KMS-11 (cell line): ENCODE results near the gene PGM1.

ENCODE experiments used
- H2AFZ ChIP-seq: fragments of 200-600 bp; sonication (generic); 2 replicates; pipeline ENCODE4 v1.6.1; 2016; ENCODE audit warnings: antibody characterized with exemption, mixed run types, low read depth
- H3K27ac ChIP-seq: fragments of 200-600 bp; sonication (generic); 2 replicates; pipeline ENCODE4 v1.6.1; 2016; ENCODE audit warnings: mild to moderate bottlenecking, mixed run types
- H3K27me3 ChIP-seq: fragments of 200-600 bp; sonication (generic); 2 replicates; pipeline ENCODE4 v1.6.1; 2017; ENCODE audit warnings: mild to moderate bottlenecking, low read depth, mixed run types, moderate library complexity; ENCODE audit not compliant: insufficient read depth
- H3K36me3 ChIP-seq: fragments of 200-600 bp; sonication (generic); 2 replicates; pipeline ENCODE4 v1.6.1; 2017; ENCODE audit warnings: mild to moderate bottlenecking, mixed run types; ENCODE audit not compliant: insufficient read depth
- H3K4me1 ChIP-seq: fragments of 200-600 bp; sonication (generic); 2 replicates; pipeline ENCODE4 v1.6.1; 2016; ENCODE audit warnings: mild to moderate bottlenecking, low read depth, mixed run types; ENCODE audit not compliant: poor library complexity, severe bottlenecking
- H3K4me2 ChIP-seq: fragments of 200-600 bp; sonication (generic); 2 replicates; pipeline ENCODE4 v1.7.0; 2016; ENCODE audit warnings: mild to moderate bottlenecking, mixed run types
- H3K4me3 ChIP-seq: fragments of 200-600 bp; sonication (generic); IDR thresholded peaks from 2 replicates; pipeline ENCODE4 v1.6.1; 2017; ENCODE audit warnings: low read depth, low read length, mixed read lengths; ENCODE audit not compliant: insufficient read depth
- H3K79me2 ChIP-seq: fragments of 200-600 bp; sonication (generic); 2 replicates; pipeline ENCODE4 v1.6.1; 2016; ENCODE audit warnings: low read depth, mixed run types; ENCODE audit not compliant: insufficient read depth
- H3K9ac ChIP-seq: fragments of 200-600 bp; sonication (generic); 2 replicates; pipeline ENCODE4 v1.6.1; 2016; ENCODE audit warnings: mild to moderate bottlenecking, mixed run types
- H4K20me1 ChIP-seq: fragments of 200-600 bp; sonication (generic); 2 replicates; pipeline ENCODE4 v1.6.1; 2016; ENCODE audit warnings: mild to moderate bottlenecking, mixed run types; ENCODE audit not compliant: insufficient read depth
- TF ChIP-seq, protein P1 (sequence below): fragments of 200-600 bp; sonication (generic); conservative IDR thresholded peaks from 2 replicates; pipeline ENCODE4 v1.6.1; 2017; ENCODE audit warnings: low read depth, mild to moderate bottlenecking, antibody characterized with exemption, low read length, moderate library complexity, mixed read lengths

The PGM1 gene

DNA sequence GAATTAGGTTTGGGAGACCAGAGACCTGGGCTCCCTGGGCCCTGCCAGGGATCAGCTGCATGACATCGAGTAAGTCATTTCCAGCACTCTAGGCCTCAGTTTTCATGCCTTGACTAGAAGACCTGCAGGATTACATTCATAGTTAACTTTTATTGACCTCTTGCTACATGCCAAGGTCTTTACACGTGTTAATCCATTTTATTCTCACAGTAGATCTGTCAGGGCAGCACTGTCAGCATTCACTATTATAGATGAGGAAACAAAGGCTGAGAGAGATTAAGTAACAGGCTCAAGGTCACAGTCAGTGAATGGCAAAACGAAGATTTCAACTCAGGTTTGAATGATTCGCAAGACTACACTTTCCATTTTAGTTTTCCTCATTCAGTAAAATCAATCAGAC is 37.0 kb downstream of the PGM1 start:
- Histone ChIP-seq H3K4me3 (no peak overlapping the region), H3K4me1 (peaks cover 8% of the 10 kb centered on the region), H3K9ac (no peak overlapping the region), H3K4me2 (no peak overlapping the region), H4K20me1 (no peaks in the 10 kb centered on the region), H3K27ac (no peak overlapping the region), H3K36me3 (no peaks in the 10 kb centered on the region), H2AFZ (no peak overlapping the region), H3K79me2 (no peaks in the 10 kb centered on the region), H3K27me3 (no peaks in the 10 kb centered on the region)
- TF ChIP-seq, protein P1, sequence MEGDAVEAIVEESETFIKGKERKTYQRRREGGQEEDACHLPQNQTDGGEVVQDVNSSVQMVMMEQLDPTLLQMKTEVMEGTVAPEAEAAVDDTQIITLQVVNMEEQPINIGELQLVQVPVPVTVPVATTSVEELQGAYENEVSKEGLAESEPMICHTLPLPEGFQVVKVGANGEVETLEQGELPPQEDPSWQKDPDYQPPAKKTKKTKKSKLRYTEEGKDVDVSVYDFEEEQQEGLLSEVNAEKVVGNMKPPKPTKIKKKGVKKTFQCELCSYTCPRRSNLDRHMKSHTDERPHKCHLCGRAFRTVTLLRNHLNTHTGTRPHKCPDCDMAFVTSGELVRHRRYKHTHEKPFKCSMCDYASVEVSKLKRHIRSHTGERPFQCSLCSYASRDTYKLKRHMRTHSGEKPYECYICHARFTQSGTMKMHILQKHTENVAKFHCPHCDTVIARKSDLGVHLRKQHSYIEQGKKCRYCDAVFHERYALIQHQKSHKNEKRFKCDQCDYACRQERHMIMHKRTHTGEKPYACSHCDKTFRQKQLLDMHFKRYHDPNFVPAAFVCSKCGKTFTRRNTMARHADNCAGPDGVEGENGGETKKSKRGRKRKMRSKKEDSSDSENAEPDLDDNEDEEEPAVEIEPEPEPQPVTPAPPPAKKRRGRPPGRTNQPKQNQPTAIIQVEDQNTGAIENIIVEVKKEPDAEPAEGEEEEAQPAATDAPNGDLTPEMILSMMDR, result no peak

- H3K27ac ChIP-seq, result no peak overlapping the region
- H3K4me2 ChIP-seq, result no peak overlapping the region
- no peaks in the 10 kb centered on the region for H3K36me3 ChIP-seq
- H3K79me2 ChIP-seq, result no peaks in the 10 kb centered on the region
- H3K9ac ChIP-seq, result no peak overlapping the region
- no peak overlapping the region for H3K4me3 ChIP-seq
- TF ChIP-seq, protein P1, result no peak
- no peak overlapping the region for H2AFZ ChIP-seq
- peaks cover 9% of the 10 kb centered on the region for H3K4me1 ChIP-seq
- H3K27me3 ChIP-seq, result no peaks in the 10 kb centered on the region
- no peaks in the 10 kb centered on the region for H4K20me1 ChIP-seq
Observed at GRCh38 chr1:63630666-63631065, 37.5 kb downstream of the PGM1 start.

- Histone ChIP-seq H4K20me1 (no peaks in the 10 kb centered on the region), H3K4me2 (no peak overlapping the region), H3K27me3 (no peaks in the 10 kb centered on the region), H3K9ac (no peak overlapping the region), H3K4me1 (peaks cover 13% of the 10 kb centered on the region), H3K27ac (no peak overlapping the region), H3K36me3 (no peaks in the 10 kb centered on the region), H3K4me3 (no peak overlapping the region), H3K79me2 (no peaks in the 10 kb centered on the region), H2AFZ (no peak overlapping the region)
- TF ChIP-seq, protein P1, result no peak
Observed at GRCh38 chr1:63632110-63632509, 38.9 kb downstream of the PGM1 start.

GRCh38 chr1:63633281-63633680 is 40.1 kb downstream of the PGM1 start:
- no peaks in the 10 kb centered on the region for H3K36me3 ChIP-seq

More at GRCh38 chr1:63633281-63633680, 40.1 kb downstream of the PGM1 start:
- Histone ChIP-seq H3K4me1 (peaks cover 13% of the 10 kb centered on the region), H3K27ac (no peak overlapping the region), H3K27me3 (no peaks in the 10 kb centered on the region), H4K20me1 (no peaks in the 10 kb centered on the region), H3K9ac (no peak overlapping the region), H2AFZ (no peak overlapping the region), H3K79me2 (no peaks in the 10 kb centered on the region), H3K4me3 (no peak overlapping the region), H3K4me2 (no peak overlapping the region)
- TF ChIP-seq, protein P1, result no peak
